ENCODE measurements around the gene ELMO2. TPM values are rescaled to one million over a fixed set of nuclear protein-coding genes. Genes with fewer than 3 reads are reported as not detected.

Gene ELMO2, protein sequence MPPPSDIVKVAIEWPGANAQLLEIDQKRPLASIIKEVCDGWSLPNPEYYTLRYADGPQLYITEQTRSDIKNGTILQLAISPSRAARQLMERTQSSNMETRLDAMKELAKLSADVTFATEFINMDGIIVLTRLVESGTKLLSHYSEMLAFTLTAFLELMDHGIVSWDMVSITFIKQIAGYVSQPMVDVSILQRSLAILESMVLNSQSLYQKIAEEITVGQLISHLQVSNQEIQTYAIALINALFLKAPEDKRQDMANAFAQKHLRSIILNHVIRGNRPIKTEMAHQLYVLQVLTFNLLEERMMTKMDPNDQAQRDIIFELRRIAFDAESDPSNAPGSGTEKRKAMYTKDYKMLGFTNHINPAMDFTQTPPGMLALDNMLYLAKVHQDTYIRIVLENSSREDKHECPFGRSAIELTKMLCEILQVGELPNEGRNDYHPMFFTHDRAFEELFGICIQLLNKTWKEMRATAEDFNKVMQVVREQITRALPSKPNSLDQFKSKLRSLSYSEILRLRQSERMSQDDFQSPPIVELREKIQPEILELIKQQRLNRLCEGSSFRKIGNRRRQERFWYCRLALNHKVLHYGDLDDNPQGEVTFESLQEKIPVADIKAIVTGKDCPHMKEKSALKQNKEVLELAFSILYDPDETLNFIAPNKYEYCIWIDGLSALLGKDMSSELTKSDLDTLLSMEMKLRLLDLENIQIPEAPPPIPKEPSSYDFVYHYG
- total RNA-seq (10 to 100 TPM; 29.0 to 40.2 (median 35.0) TPM), polyA plus RNA-seq (20.7 TPM)
- long read RNA-seq, donor 1, transcript ELMO2-201 (22 exons, 3,669 nt), result major isoform, 37 of 74 reads
- long read RNA-seq, donor 1, transcript ELMO2-204 (21 exons, 3,574 nt), result minor isoform, 6 of 74 reads
- long read RNA-seq, donor 1, partial matches to known transcripts, result 7 of 74 reads
- long read RNA-seq, donor 1, other reads (novel, unspliced or antisense), result 24 of 74 reads
- long read RNA-seq, donor 2, transcript ELMO2-201 (22 exons, 3,669 nt), result major isoform, 18 of 45 reads
- long read RNA-seq, donor 2, partial matches to known transcripts, result 1 of 45 reads
- long read RNA-seq, donor 2, other reads (novel, unspliced or antisense), result 22 of 45 reads
- long read RNA-seq, donor 3, transcript ELMO2-201 (22 exons, 3,669 nt), result major isoform, 47 of 137 reads
- long read RNA-seq, donor 3, transcript ELMO2-203 (22 exons, 3,678 nt), result minor isoform, 8 of 137 reads
- long read RNA-seq, donor 3, partial matches to known transcripts, result 16 of 137 reads
- long read RNA-seq, donor 3, other reads (novel, unspliced or antisense), result 60 of 137 reads
- long read RNA-seq, donor 4, transcript ELMO2-201 (22 exons, 3,669 nt), result major isoform, 15 of 45 reads
- long read RNA-seq, donor 4, partial matches to known transcripts, result 5 of 45 reads
- long read RNA-seq, donor 4, other reads (novel, unspliced or antisense), result 20 of 45 reads

DNA sequence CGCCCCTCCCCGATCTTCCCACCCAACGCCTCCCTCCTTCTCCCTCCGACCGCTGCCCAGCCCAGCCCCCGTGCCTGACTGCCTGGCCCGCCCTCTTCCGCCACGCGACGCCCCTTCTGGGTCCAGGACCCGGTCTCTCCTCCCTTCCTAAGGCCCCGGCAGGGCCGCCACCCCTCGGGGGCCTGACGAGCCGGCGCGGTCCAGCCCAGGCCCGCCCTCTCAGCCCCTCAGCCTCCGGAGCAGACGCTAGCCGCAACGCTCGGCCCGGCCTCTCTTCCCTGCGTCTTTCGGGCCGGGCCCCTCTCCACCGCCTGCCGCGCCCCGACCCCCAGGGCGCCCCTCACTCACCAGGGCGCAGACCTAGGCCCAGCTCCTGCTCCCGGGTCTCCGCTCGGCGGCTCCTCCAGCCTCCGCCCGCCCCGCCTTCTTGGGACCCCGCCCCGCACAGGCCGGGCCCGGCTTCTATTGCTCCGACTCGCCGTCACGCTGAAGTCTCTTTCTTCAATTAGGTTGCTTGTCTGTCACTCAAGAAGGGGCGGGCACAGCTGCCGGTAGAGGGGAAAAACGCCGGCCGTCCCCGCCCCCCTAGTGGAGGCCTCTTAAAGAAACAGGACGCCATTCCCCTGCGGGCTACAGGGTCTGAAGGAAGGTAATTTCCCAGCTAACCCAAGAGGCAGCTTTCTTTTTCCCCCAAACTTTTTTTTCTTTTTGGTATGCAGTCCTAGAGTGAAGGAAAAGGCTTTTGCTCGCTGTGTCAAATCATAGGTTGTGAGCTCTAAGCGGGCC is at the start of gene ELMO2:
Gene ELMO2, minus strand, starts transcription at position 416 of the 786 bp plus-strand sequence. CDS start 12,133 bp downstream, outside the sequence.
- intact Hi-C loops (cut with DNase I), result no loop called here

GRCh38 chr20:46455729-46456128 is 49.3 kb upstream of the ELMO2 start:
- ATAC-seq, result no peak
- intact Hi-C loops (cut with DNase I), result no loop called here

More for the DNA sequence above, at the start of gene ELMO2:
- Histone ChIP-seq H3K4me1 (ENCODE audit: control insufficient read depth, insufficient read depth, low read length) (peaks cover 6% of the 10 kb centered on the region), H3K4me3 (ENCODE audit: low read length) (peak within 1 kb of the TSS; percentile 65), H3K27me3 (ENCODE audit: control insufficient read depth, insufficient read depth) (no peaks in the 10 kb centered on the region), H3K27ac (ENCODE audit: low read length) (peak within 1 kb of the TSS; percentile 96), H3K9me3 (ENCODE audit: control insufficient read depth, low read length) (no peaks in the 10 kb centered on the region)
- ATAC-seq (peak; percentile 96), DNase-seq (peak; percentile 98 to 99 (median 98))
- WGBS, result under 1% methylated on average over 60 of the region's 60 CpGs

GRCh38 chr20:46446851-46447250 is 40.4 kb upstream of the ELMO2 start:
- no peak overlapping the region for H3K4me3 ChIP-seq (ENCODE audit: low read length)
- no peak for DNase-seq
- intact Hi-C loops (cut with DNase I), result no loop called here
- no peaks in the 10 kb centered on the region for H3K27me3 ChIP-seq (ENCODE audit: control insufficient read depth, insufficient read depth)
- ATAC-seq, result no peak
- no peaks in the 10 kb centered on the region for H3K4me1 ChIP-seq (ENCODE audit: control insufficient read depth, insufficient read depth, low read length)
- WGBS, result 92% methylated on average over 5 of the region's 5 CpGs
- no peaks in the 10 kb centered on the region for H3K9me3 ChIP-seq (ENCODE audit: control insufficient read depth, low read length)
- H3K27ac ChIP-seq (ENCODE audit: low read length), result no peak overlapping the region

More at GRCh38 chr20:46455729-46456128, 49.3 kb upstream of the ELMO2 start:
- 86% methylated on average over 2 of the region's 2 CpGs for WGBS
- Histone ChIP-seq H3K9me3 (ENCODE audit: control insufficient read depth, low read length) (no peaks in the 10 kb centered on the region), H3K4me3 (ENCODE audit: low read length) (no peak overlapping the region), H3K4me1 (ENCODE audit: control insufficient read depth, insufficient read depth, low read length) (peaks cover 3% of the 10 kb centered on the region), H3K27me3 (ENCODE audit: control insufficient read depth, insufficient read depth) (no peaks in the 10 kb centered on the region), H3K27ac (ENCODE audit: low read length) (no peak overlapping the region)
- no peak for DNase-seq

GRCh38 chr20:46439837-46440236 is 33.4 kb upstream of the ELMO2 start:
- H3K27me3 ChIP-seq (ENCODE audit: control insufficient read depth, insufficient read depth), result no peaks in the 10 kb centered on the region
- no peak overlapping the region for H3K27ac ChIP-seq (ENCODE audit: low read length)
- intact Hi-C loops (cut with DNase I), result no loop called here
- H3K9me3 ChIP-seq (ENCODE audit: control insufficient read depth, low read length), result no peaks in the 10 kb centered on the region
- H3K4me3 ChIP-seq (ENCODE audit: low read length), result no peak overlapping the region
- ATAC-seq (no peak), DNase-seq (no peak)
- 86% methylated on average over 4 of the region's 4 CpGs for WGBS
- H3K4me1 ChIP-seq (ENCODE audit: control insufficient read depth, insufficient read depth, low read length), result no peaks in the 10 kb centered on the region

DNA sequence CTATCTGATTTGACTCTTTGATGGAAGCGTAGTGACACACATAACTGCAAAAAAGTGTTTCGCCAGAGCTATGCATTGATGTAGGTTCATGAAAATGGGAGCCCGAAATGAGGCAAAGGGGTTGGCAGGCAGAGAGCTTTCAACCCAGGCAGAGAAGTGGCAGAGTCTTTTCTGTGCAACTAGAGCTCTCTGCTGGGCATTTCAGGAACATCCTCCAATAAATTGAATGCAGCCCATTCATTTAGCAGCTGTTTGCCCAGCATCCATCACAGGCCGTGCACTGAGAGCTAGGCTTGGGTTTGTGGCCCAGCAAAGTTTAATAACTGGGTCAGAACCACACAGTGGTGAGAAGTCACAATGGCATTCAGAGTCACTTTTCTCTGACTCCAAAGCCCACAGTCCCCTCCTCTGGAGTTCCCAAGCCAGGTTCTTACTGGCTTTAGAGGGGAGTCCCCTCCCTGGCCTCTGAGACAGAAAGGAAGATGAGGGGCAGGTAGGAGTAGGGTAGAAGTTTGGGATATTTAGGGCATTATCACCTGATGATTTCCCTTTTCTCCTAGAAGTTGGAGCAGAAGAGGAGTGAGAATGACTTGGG is 31.8 kb upstream of the ELMO2 start:
- ATAC-seq (no peak), DNase-seq (no peak)
- WGBS, result 49% methylated on average over 4 of the region's 4 CpGs
- Histone ChIP-seq H3K4me1 (ENCODE audit: control insufficient read depth, insufficient read depth, low read length) (no peaks in the 10 kb centered on the region), H3K27ac (ENCODE audit: low read length) (no peak overlapping the region), H3K27me3 (ENCODE audit: control insufficient read depth, insufficient read depth) (no peaks in the 10 kb centered on the region), H3K4me3 (ENCODE audit: low read length) (no peak overlapping the region), H3K9me3 (ENCODE audit: control insufficient read depth, low read length) (no peaks in the 10 kb centered on the region)
- intact Hi-C loops (cut with DNase I), result no loop called here

GRCh38 chr20:46435146-46435545 is 28.7 kb upstream of the ELMO2 start:
- no peaks in the 10 kb centered on the region for H3K27me3 ChIP-seq (ENCODE audit: control insufficient read depth, insufficient read depth)
- no peak for ATAC-seq
- 88% methylated on average over 6 of the region's 6 CpGs for WGBS

DNA sequence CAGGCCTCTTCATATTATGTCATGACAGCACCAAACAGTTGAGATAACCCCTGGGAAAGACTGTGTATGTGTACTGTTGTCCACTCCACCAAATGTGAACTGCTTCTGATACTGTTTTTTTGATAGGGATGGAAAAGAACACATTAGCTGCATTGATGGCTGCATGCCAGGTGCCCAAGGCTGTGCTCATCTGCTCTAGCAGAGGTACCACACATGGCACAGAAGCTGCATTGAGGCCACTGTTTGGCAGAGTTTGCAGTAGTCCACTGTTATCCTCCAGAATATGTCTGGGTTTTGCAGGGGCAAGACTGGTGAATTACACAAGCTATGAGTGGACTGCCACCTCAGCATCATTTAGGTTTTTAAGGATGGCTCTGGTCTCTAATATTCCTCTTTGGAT is 28.2 kb upstream of the ELMO2 start:
- ATAC-seq (no peak), DNase-seq (no peak)
- H3K4me3 ChIP-seq (ENCODE audit: low read length), result no peak overlapping the region
- H3K9me3 ChIP-seq (ENCODE audit: control insufficient read depth, low read length), result no peaks in the 10 kb centered on the region
- no peak overlapping the region for H3K27ac ChIP-seq (ENCODE audit: low read length)
- intact Hi-C loops (cut with DNase I), result no loop called here
- H3K4me1 ChIP-seq (ENCODE audit: control insufficient read depth, insufficient read depth, low read length), result no peaks in the 10 kb centered on the region
- H3K27me3 ChIP-seq (ENCODE audit: control insufficient read depth, insufficient read depth), result no peaks in the 10 kb centered on the region

More at GRCh38 chr20:46435146-46435545, 28.7 kb upstream of the ELMO2 start:
- no peaks in the 10 kb centered on the region for H3K4me1 ChIP-seq (ENCODE audit: control insufficient read depth, insufficient read depth, low read length)
- H3K4me3 ChIP-seq (ENCODE audit: low read length), result no peak overlapping the region
- H3K9me3 ChIP-seq (ENCODE audit: control insufficient read depth, low read length), result no peaks in the 10 kb centered on the region
- DNase-seq, result no peak
- intact Hi-C loops (cut with DNase I), result no loop called here
- H3K27ac ChIP-seq (ENCODE audit: low read length), result no peak overlapping the region

DNA sequence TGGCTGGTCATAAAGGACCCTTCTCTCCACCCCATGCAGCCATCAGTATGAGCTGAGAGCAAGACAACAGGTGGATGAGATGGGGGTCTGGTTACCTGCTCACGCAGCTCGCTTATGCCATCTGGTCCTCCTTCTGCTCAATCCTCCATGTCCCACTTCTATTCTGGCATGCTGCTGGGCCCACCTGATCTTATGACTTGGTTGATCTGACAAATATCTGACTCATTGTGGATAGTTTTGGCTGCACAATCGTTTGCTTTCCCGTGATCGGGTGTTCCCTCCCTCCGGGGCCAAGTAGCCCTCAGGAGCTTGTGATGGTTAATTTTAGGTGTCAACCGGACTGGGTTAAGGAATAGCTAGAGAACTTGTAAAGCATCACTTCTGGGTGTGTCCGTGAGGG is 26.6 kb upstream of the ELMO2 start:
- DNase-seq (no peak), ATAC-seq (no peak)
- WGBS, result 85% methylated on average over 8 of the region's 8 CpGs
- Histone ChIP-seq H3K9me3 (ENCODE audit: control insufficient read depth, low read length) (no peaks in the 10 kb centered on the region), H3K4me3 (ENCODE audit: low read length) (no peak overlapping the region), H3K27me3 (ENCODE audit: control insufficient read depth, insufficient read depth) (no peaks in the 10 kb centered on the region), H3K4me1 (ENCODE audit: control insufficient read depth, insufficient read depth, low read length) (no peaks in the 10 kb centered on the region), H3K27ac (ENCODE audit: low read length) (no peak overlapping the region)
- intact Hi-C loops (cut with DNase I), result no loop called here

DNA sequence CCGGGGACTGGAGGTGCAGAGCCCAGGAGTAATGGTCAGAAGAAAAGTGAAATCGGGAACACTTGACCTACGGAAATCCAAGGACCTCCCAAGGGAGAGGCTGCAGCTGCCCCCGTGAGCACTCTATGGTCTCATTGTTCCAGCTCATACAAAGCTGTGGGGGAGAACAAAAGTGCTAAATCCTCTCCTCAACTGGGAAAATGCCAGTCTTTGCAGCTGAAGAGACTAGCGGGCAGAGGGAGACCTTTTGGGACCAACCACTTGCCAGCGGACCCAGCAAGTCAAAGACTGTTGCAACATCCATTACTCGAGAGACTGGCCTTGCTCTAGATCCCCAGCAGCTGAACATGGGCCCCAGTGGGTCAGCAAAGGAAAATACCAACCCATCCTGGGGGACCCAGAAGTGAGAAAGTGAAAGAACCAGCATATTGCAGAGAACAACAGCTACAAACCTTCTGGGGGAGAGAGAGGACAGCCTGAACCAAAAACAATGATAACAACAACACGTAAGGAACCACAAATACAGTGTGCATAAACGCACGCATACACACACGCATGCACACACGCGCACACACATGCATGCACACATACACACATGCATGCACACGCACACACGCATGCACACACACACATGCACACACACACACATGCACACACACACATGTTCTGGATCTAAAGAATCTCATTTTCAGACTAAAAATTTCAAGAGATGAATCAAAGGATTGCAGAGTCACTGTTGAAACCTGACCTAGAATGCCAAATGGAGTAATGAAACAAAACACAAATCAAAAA is 24.7 kb upstream of the ELMO2 start:
- no peak overlapping the region for H3K4me3 ChIP-seq (ENCODE audit: low read length)
- 80% methylated on average over 15 of the region's 15 CpGs for WGBS
- H3K27ac ChIP-seq (ENCODE audit: low read length), result no peak overlapping the region
- ATAC-seq, result no peak
- no peaks in the 10 kb centered on the region for H3K27me3 ChIP-seq (ENCODE audit: control insufficient read depth, insufficient read depth)
- H3K4me1 ChIP-seq (ENCODE audit: control insufficient read depth, insufficient read depth, low read length), result no peaks in the 10 kb centered on the region
- no peak for DNase-seq
- no peaks in the 10 kb centered on the region for H3K9me3 ChIP-seq (ENCODE audit: control insufficient read depth, low read length)
- intact Hi-C loops (cut with DNase I), result no loop called here
